GM21423 (cell line): ENCODE measurements around the gene TRIML2.

Experiments
- ATAC-seq: cut with Tn5 transposase; IDR thresholded peaks from one replicate; pipeline ENCODE4 v1.9.1; 2021; ENCODE audit warnings: mild to moderate bottlenecking, moderate library complexity; ENCODE audit not compliant: unreplicated experiment

The TRIML2 gene

GRCh38 chr4:188109157-188109755, at the start of gene TRIML2:
Gene TRIML2, minus strand, starts transcription at chr4:188109603. Its CDS starts 4,235 bp downstream, at chr4:188105368.
- ATAC-seq = no peak

- no peak for ATAC-seq
Measured at GRCh38 chr4:188158336-188158735, 48.9 kb upstream of the TRIML2 start.

- ATAC-seq = no peak
Measured at GRCh38 chr4:188154668-188155405, 45.4 kb upstream of the TRIML2 start.

GRCh38 chr4:188147776-188148175, 38.4 kb upstream of the TRIML2 start:
- ATAC-seq = no peak

- ATAC-seq = no peak
Measured at GRCh38 chr4:188147176-188147575, 37.8 kb upstream of the TRIML2 start.

GRCh38 chr4:188146618-188147017, 37.2 kb upstream of the TRIML2 start:
- ATAC-seq = no peak

GRCh38 chr4:188145601-188146000, 36.2 kb upstream of the TRIML2 start:
- ATAC-seq = no peak

- no peak for ATAC-seq
Measured at GRCh38 chr4:188143731-188144130, 34.3 kb upstream of the TRIML2 start.

- ATAC-seq = no peak
Measured at GRCh38 chr4:188139671-188140070, 30.3 kb upstream of the TRIML2 start.

- no peak for ATAC-seq
Measured at GRCh38 chr4:188139141-188139540, 29.7 kb upstream of the TRIML2 start, which contains the start of gene TRIML1. Gene TRIML1, plus strand, starts transcription at chr4:188139441. Its CDS starts 118 bp downstream, at chr4:188139559.

- no peak for ATAC-seq
Measured at GRCh38 chr4:188138227-188138626, 28.8 kb upstream of the TRIML2 start.

GRCh38 chr4:188132232-188132631, 22.8 kb upstream of the TRIML2 start:
- ATAC-seq = no peak

GRCh38 chr4:188130355-188130754, 21.0 kb upstream of the TRIML2 start:
- ATAC-seq = no peak

GRCh38 chr4:188127214-188127874, 17.9 kb upstream of the TRIML2 start:
- no peak for ATAC-seq

GRCh38 chr4:188121530-188121929, 12.1 kb upstream of the TRIML2 start:
- no peak for ATAC-seq

- ATAC-seq = no peak
Measured at GRCh38 chr4:188117631-188118324, 8.4 kb upstream of the TRIML2 start.

GRCh38 chr4:188113156-188113555, 3.8 kb upstream of the TRIML2 start:
- ATAC-seq = no peak

- ATAC-seq = no peak
Measured at GRCh38 chr4:188111955-188112354, 2.6 kb upstream of the TRIML2 start.

GRCh38 chr4:188110741-188111471, 1.5 kb upstream of the TRIML2 start:
- ATAC-seq = no peak

GRCh38 chr4:188110036-188110435, 633 bp upstream of the TRIML2 start:
- no peak for ATAC-seq
